Measurements from ENCODE around the gene RASGEF1B. TPM values are rescaled to one million over a fixed set of nuclear protein-coding genes. Genes with fewer than 3 reads are reported as not detected.

RASGEF1B gene
- 0.52 TPM in 1 of 2 replicates, not detected in the other for total RNA-seq

DNA sequence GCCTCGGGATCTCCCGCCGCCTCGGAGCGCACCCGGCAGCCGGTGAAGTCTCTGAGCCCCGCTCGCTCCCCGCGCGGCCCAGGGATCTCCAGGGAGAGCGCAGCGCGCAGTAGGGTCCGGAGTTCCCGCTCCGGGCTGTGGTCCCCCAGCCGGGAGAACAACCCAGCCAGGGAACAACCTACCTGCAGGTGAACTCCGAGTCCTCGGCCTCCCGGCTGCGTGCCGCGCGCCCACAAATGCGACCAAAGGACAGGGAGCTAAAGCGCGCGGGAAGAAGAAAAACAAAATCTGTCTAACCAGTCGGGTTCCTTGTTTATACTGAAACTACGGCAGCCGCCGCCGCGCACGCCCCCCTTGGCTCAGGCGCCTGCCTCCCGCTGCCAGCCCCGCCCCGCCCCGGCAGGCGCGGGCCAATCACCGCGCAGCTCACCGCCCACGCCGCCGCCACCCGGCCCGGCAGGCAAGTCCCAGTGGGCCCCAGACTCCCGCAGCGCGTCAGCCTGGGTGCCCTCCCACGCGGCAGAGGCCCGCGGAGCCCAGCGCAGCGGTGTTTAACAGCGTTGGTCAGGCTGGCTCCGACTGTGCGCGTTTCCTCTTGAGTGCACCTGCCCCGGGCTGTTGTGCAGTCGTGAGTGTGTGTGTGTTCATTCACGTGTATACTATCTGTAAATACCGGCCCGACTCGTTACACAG lies at the start of gene RASGEF1B:
Gene RASGEF1B (minus strand): TSS at position 320 of the 693 bp plus-strand sequence. CDS start 12,399 bp downstream, outside the sequence.

